Measurements from ENCODE around the gene GPRIN1.

Gene GPRIN1

DNA sequence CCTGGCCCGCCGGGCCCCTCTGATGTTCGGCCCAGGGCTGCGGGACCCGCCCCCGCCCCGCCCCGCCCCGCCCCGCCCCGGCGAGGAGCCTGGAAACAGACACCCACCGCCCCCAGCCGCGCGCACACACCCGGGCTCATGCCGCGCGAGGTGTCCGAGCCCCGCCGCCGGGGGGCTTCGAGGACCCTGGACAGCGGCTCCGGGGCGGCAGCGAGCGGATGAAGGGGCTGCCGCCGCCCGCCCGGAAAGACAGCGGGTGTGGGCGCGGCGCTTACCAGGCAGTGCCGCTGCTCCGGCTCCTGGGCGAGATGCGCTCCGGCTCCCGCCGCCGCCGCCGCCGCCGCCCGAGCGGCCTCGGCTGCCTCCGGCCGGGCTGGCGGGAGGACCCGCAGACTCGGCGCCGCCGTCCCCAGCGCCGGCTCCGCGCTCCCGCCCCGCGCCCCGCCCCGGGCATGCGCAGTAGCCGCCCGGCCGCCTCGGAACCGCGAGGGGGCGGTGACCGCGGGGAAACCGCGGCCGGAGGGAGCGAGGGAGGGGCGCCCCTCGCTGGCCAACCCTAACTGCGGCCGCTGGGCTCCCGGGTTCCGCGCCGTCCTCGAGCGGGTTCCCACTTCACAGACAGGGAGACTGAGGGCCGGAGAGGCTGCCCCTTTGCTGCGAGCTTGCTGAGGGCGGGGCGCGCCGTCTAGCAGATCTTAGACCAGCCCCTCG is at the start of gene GPRIN1:
Gene GPRIN1, minus strand, starts transcription at position 433 of the 711 bp plus-strand sequence. CDS start 10,322 bp downstream, outside the sequence.
- TF ChIP-seq, protein P1, sequence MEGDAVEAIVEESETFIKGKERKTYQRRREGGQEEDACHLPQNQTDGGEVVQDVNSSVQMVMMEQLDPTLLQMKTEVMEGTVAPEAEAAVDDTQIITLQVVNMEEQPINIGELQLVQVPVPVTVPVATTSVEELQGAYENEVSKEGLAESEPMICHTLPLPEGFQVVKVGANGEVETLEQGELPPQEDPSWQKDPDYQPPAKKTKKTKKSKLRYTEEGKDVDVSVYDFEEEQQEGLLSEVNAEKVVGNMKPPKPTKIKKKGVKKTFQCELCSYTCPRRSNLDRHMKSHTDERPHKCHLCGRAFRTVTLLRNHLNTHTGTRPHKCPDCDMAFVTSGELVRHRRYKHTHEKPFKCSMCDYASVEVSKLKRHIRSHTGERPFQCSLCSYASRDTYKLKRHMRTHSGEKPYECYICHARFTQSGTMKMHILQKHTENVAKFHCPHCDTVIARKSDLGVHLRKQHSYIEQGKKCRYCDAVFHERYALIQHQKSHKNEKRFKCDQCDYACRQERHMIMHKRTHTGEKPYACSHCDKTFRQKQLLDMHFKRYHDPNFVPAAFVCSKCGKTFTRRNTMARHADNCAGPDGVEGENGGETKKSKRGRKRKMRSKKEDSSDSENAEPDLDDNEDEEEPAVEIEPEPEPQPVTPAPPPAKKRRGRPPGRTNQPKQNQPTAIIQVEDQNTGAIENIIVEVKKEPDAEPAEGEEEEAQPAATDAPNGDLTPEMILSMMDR (IDR thresholded peaks at IDR 0.05; ENCODE audit: extremely low read depth, missing control alignments) = peak; percentile 29
- DNase-seq (ENCODE audit: low spot score) = peak; percentile 99

- DNase-seq (ENCODE audit: low spot score) = no peak
- TF ChIP-seq, protein P1 (IDR thresholded peaks at IDR 0.05; ENCODE audit: extremely low read depth, missing control alignments) = no peak
Observed at GRCh38 chr5:176659512-176659839, 49.5 kb upstream of the GPRIN1 start.

- peak; percentile 26 for DNase-seq (ENCODE audit: low spot score)
- TF ChIP-seq, protein P1 (IDR thresholded peaks at IDR 0.05; ENCODE audit: extremely low read depth, missing control alignments) = no peak
Observed at GRCh38 chr5:176658817-176659511, 49.0 kb upstream of the GPRIN1 start.

DNA sequence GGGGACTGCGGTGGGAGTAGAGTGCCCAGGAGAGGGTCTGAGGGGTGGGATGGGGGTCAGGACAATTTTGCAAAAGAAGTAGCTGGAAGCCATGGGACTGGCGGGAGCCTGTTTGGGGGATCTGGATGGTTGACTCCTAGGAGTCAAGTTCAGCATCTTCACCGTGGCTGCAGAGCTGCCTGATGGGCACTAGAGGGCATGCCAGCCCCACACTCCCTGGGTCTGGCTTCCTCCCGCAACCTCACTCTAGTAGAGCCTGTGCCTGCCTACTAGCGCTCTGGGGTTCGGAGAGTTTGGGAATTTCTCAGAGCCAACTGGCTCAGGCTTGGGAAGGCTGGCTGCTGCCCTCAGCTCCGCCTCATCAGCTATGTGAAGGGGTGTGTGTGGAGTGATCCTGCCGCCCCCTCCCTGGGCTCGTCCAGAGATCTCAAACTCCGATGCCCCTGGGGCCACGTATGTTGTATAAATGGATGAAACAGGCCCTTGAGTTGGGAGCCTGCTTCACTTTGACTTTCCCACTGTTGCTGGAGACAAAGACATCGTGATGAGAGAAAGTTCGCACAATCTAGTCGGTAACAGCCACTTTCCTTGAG is 48.1 kb upstream of the GPRIN1 start:
- TF ChIP-seq, protein P1 (IDR thresholded peaks at IDR 0.05; ENCODE audit: extremely low read depth, missing control alignments) = peak; percentile 96
- peak; percentile 68 for DNase-seq (ENCODE audit: low spot score)

GRCh38 chr5:176656467-176656990 is 46.6 kb upstream of the GPRIN1 start:
- TF ChIP-seq, protein P1 (IDR thresholded peaks at IDR 0.05; ENCODE audit: extremely low read depth, missing control alignments) = no peak
- no peak for DNase-seq (ENCODE audit: low spot score)

- no peak for DNase-seq (ENCODE audit: low spot score)
- TF ChIP-seq, protein P1 (IDR thresholded peaks at IDR 0.05; ENCODE audit: extremely low read depth, missing control alignments) = no peak
Observed at GRCh38 chr5:176654856-176655255, 44.9 kb upstream of the GPRIN1 start.

All from GM20000 (cell line).